Body of pancreas (tissue), 4 donors: ENCODE measurements around the gene EIF5B.

Experiments used
- CTCF ChIP-seq, 7 experiments: fragments of 450-650 bp in 4 of 7; fragments of 200-600 bp in 3 of 7; sonication (generic) in 3 of 7; IDR thresholded peaks; one replicate each; pipeline ENCODE4 v1.5.1; 2016 to 2019; ENCODE audit warnings: antibody characterized with exemption in 7 of 7
- POLR2A ChIP-seq, 3 donors: fragments of 450-650 bp; IDR thresholded peaks; one replicate each; pipeline ENCODE4 v1.6.1; 2016; ENCODE audit warnings: antibody characterized with exemption in 3 of 3, mild to moderate bottlenecking in 2 of 3

GRCh38 chr2:99380376-99381010 is 43.3 kb downstream of the EIF5B start:
- no peak for TF ChIP-seq POLR2A (IDR thresholded peaks at IDR 0.05)
- TF ChIP-seq CTCF (IDR thresholded peaks at IDR 0.05) = no peak
